H1 (cell line): ENCODE data around the gene FAM107A. TPM values are rescaled to one million over a fixed set of nuclear protein-coding genes. Genes with fewer than 3 reads are reported as not detected.

ENCODE experiments used
- CTCF ChIA-PET: fragments of 300-600 bp; sonication (Branson Sonifier 250); formaldehyde crosslinking; loops from one replicate; lab custom pipeline; 2021; ENCODE audit not compliant: partially characterized antibody; lab: Charles Lee
- POLR2A ChIA-PET: fragments of 300-600 bp; sonication (Branson Sonifier 250); formaldehyde crosslinking; loops from one replicate; lab custom pipeline; 2021; ENCODE audit warnings: inconsistent platforms; ENCODE audit not compliant: partially characterized antibody; lab: Charles Lee
- DNase-seq, 2 experiments: peaks; one replicate each; pipeline versions ENCODE4 v3.0.0 to v3.0.0-alpha.2; 2010 to 2022; ENCODE audit warnings: low spot score in 2 of 2, low read depth in 1 of 2, mixed read lengths in 1 of 2
- FAIRE-seq: peaks from 2 replicates; lab custom pipeline; 2011; peaks lifted over from hg19 to GRCh38; lab: Jason Lieb, UNC
- H2AFZ ChIP-seq: 2 replicates; pipeline ENCODE4 v1.8.1; 2012; ENCODE audit warnings: low read length, inconsistent platforms
- H2AK5ac ChIP-seq: 2 replicates; pipeline ENCODE4 v1.6.1; 2013; ENCODE audit warnings: low read depth, low read length
- H2BK120ac ChIP-seq: replicated peaks from 2 replicates; pipeline ENCODE3; 2013; ENCODE audit warnings: low read depth, low read length, inconsistent platforms
- H2BK12ac ChIP-seq: 2 replicates; pipeline ENCODE4 v1.6.1; 2013; ENCODE audit warnings: low read depth, low read length
- H2BK15ac ChIP-seq: 2 replicates; pipeline ENCODE4 v1.6.1; 2013; ENCODE audit warnings: low read length
- H2BK20ac ChIP-seq: 2 replicates; pipeline ENCODE4 v1.6.1; 2013; ENCODE audit warnings: low read length
- H2BK5ac ChIP-seq: 2 replicates; pipeline ENCODE4 v1.6.1; 2013; ENCODE audit warnings: low read depth, low read length
- H3K14ac ChIP-seq: 2 replicates; pipeline ENCODE4 v1.6.1; 2013; ENCODE audit warnings: inconsistent platforms; ENCODE audit not compliant: insufficient read length
- H3K18ac ChIP-seq: 2 replicates; pipeline ENCODE4 v1.6.1; 2013; ENCODE audit warnings: low read length; ENCODE audit errors: extremely low read depth
- H3K23ac ChIP-seq: 2 replicates; pipeline ENCODE4 v1.6.1; 2013; ENCODE audit warnings: inconsistent platforms; ENCODE audit not compliant: insufficient read length
- H3K23me2 ChIP-seq: 2 replicates; pipeline ENCODE4 v1.6.1; 2013; ENCODE audit warnings: low read depth, low read length
- H3K27ac ChIP-seq: 2 replicates; pipeline ENCODE4 v1.6.1; 2011; ENCODE audit warnings: low read depth, low read length, inconsistent platforms
- H3K27me3 ChIP-seq, 4 experiments: replicated peaks in 1 of 4; 1 replicate in 1 of 4; 2 replicates in 3 of 4; pipeline versions ENCODE4 v1.6.1 to v1.8.1; 2011 to 2013; ENCODE audit warnings: low read length in 3 of 4, mild to moderate bottlenecking in 3 of 4, inconsistent platforms in 2 of 4, mixed read lengths in 2 of 4, moderate library complexity in 1 of 4; ENCODE audit not compliant: control insufficient read depth in 3 of 4, insufficient read depth in 3 of 4; ENCODE audit errors: extremely low read depth in 1 of 4
- H3K36me3 ChIP-seq, 4 experiments: 2 replicates each; pipeline versions ENCODE4 v1.6.1 to v1.8.1; 2011 to 2013; ENCODE audit warnings: mild to moderate bottlenecking in 4 of 4, low read length in 3 of 4, moderate library complexity in 2 of 4, control low read depth in 1 of 4, inconsistent platforms in 1 of 4; ENCODE audit not compliant: insufficient read depth in 4 of 4, control insufficient read depth in 2 of 4
- H3K4ac ChIP-seq: replicated peaks from 2 replicates; pipeline ENCODE3; 2013; ENCODE audit warnings: low read length, low read depth, mixed read lengths, inconsistent platforms; ENCODE audit not compliant: insufficient read length
- H3K4me1 ChIP-seq, 4 experiments: replicated peaks in 1 of 4; 1 replicate in 1 of 4; 2 replicates in 3 of 4; pipeline versions ENCODE4 v1.6.1 to v1.8.1; 2011 to 2013; ENCODE audit warnings: low read length in 3 of 4, inconsistent platforms in 2 of 4, mixed read lengths in 1 of 4; ENCODE audit not compliant: insufficient read depth in 4 of 4, control insufficient read depth in 3 of 4
- H3K4me2 ChIP-seq, 2 experiments: 2 replicates each; pipeline versions ENCODE4 v1.6.1 to v1.8.1; 2011 to 2013; ENCODE audit warnings: low read depth in 2 of 2, low read length in 2 of 2, control low read depth in 1 of 2, inconsistent platforms in 1 of 2, mild to moderate bottlenecking in 1 of 2; ENCODE audit not compliant: insufficient read depth in 1 of 2
- H3K4me3 ChIP-seq, 4 experiments: fragments of 200-600, 300-600 bp in 1 of 4; sonication (generic), shearing (Covaris generic), sonication (Bioruptor Twin) in 1 of 4; 2 replicates each; pipeline versions ENCODE4 v1.5.1 to v1.8.1; 2011 to 2016; ENCODE audit warnings: low read length in 4 of 4, low read depth in 3 of 4, control low read depth in 2 of 4, inconsistent platforms in 2 of 4, mild to moderate bottlenecking in 2 of 4, mixed read lengths in 1 of 4, moderate library complexity in 1 of 4; ENCODE audit not compliant: insufficient read depth in 2 of 4; ENCODE audit errors: extremely low read depth in 1 of 4
- H3K56ac ChIP-seq: replicated peaks from 2 replicates; pipeline ENCODE3; 2013; ENCODE audit warnings: low read depth, mild to moderate bottlenecking, mixed read lengths, low read length, inconsistent platforms; ENCODE audit not compliant: insufficient read length
- H3K79me1 ChIP-seq: 2 replicates; pipeline ENCODE4 v1.6.1; 2013; ENCODE audit warnings: low read depth, low read length, control low read depth
- H3K79me2 ChIP-seq, 2 experiments: 2 replicates each; pipeline versions ENCODE4 v1.6.1 to v1.8.1; 2012 to 2013; ENCODE audit warnings: low read length in 2 of 2, mild to moderate bottlenecking in 2 of 2, inconsistent platforms in 1 of 2; ENCODE audit not compliant: insufficient read depth in 2 of 2, control insufficient read depth in 1 of 2
- H3K9ac ChIP-seq, 4 experiments: replicated peaks in 1 of 4; 1 replicate in 1 of 4; 2 replicates in 3 of 4; pipeline versions ENCODE4 v1.6.1 to v1.8.1; 2011 to 2013; ENCODE audit warnings: low read depth in 3 of 4, low read length in 3 of 4, control low read depth in 2 of 4, mild to moderate bottlenecking in 2 of 4, moderate library complexity in 2 of 4, inconsistent platforms in 1 of 4; ENCODE audit errors: extremely low read depth in 1 of 4
- H3K9me3 ChIP-seq, 2 experiments: 2 replicates each; pipeline versions ENCODE4 v1.6.1 to v1.8.1; 2012 to 2013; ENCODE audit warnings: mild to moderate bottlenecking in 2 of 2, moderate library complexity in 2 of 2, control low read depth in 1 of 2, inconsistent platforms in 1 of 2, low read depth in 1 of 2, low read length in 1 of 2, mixed read lengths in 1 of 2; ENCODE audit not compliant: insufficient read depth in 2 of 2
- H4K20me1 ChIP-seq, 2 experiments: replicated peaks in 1 of 2; 2 replicates each; pipeline versions ENCODE3 to v1.8.1; 2011 to 2013; ENCODE audit warnings: inconsistent platforms in 2 of 2, low read length in 2 of 2, mild to moderate bottlenecking in 1 of 2; ENCODE audit not compliant: insufficient read depth in 2 of 2, control insufficient read depth in 1 of 2
- H4K5ac ChIP-seq: 2 replicates; pipeline ENCODE4 v1.6.1; 2013; ENCODE audit warnings: low read length, low read depth, mixed read lengths, inconsistent platforms; ENCODE audit not compliant: insufficient read length
- H4K8ac ChIP-seq: 2 replicates; pipeline ENCODE4 v1.8.0; 2013; ENCODE audit warnings: mild to moderate bottlenecking, moderate library complexity, low read length, inconsistent platforms; ENCODE audit not compliant: insufficient read depth; ENCODE audit errors: extremely low read depth
- H4K91ac ChIP-seq: replicated peaks from 2 replicates; pipeline ENCODE3; 2013; ENCODE audit warnings: low read length, mixed read lengths, inconsistent platforms; ENCODE audit not compliant: insufficient read length
- FOSL1 ChIP-seq: IDR thresholded peaks from 2 replicates; pipeline ENCODE4 v1.6.1; 2011; ENCODE audit warnings: mild to moderate bottlenecking, low read depth, low read length, moderate library complexity; ENCODE audit not compliant: insufficient read depth
- GABPA ChIP-seq: IDR thresholded peaks from 2 replicates; pipeline ENCODE4 v1.6.1; 2011; ENCODE audit warnings: mild to moderate bottlenecking, low read length, moderate library complexity, borderline replicate concordance; ENCODE audit not compliant: insufficient read depth
- HDAC6 ChIP-seq: IDR thresholded peaks from one replicate; pipeline ENCODE4 v1.7.1; 2012; ENCODE audit warnings: low read depth, mild to moderate bottlenecking, inconsistent platforms, low read length, moderate library complexity
- JUND ChIP-seq: IDR thresholded peaks from 2 replicates; pipeline ENCODE4 v1.6.1; 2011; ENCODE audit warnings: mild to moderate bottlenecking, improper control_type of control experiment, low read length
- SIN3A ChIP-seq, 2 experiments: IDR thresholded peaks in 1 of 2; conservative IDR thresholded peaks in 1 of 2; 2 replicates each; pipeline ENCODE4 v1.6.1; 2011 to 2012; ENCODE audit warnings: low read length in 2 of 2, improper control_type of control experiment in 1 of 2, low read depth in 1 of 2, mild to moderate bottlenecking in 1 of 2
- SRF ChIP-seq: IDR thresholded peaks from 2 replicates; pipeline ENCODE4 v1.6.1; 2011; ENCODE audit warnings: mild to moderate bottlenecking, low read depth, low read length, moderate library complexity
- SUZ12 ChIP-seq: fragments of 200-600 bp; sonication (generic); IDR thresholded peaks from 2 replicates; pipeline ENCODE4 v1.6.1; 2012; ENCODE audit warnings: mild to moderate bottlenecking, inconsistent platforms, low read length, moderate library complexity, mixed read lengths
- WGBS, 2 experiments: shearing (Covaris generic) in 1 of 2; methylation state at CpG; one replicate each; pipeline versions ENCODE4 v1.1.6 to v1.1.7; 2013 to 2015; ENCODE audit warnings: low lambda C conversion rate in 2 of 2, mixed read lengths in 2 of 2, inconsistent platforms in 1 of 2, low coverage in 1 of 2, missing lambda C conversion rate in 1 of 2; ENCODE audit not compliant: insufficient replicate concordance in 2 of 2, insufficient coverage in 1 of 2, insufficient read length in 1 of 2; ENCODE audit errors: extremely low coverage in 1 of 2, missing lambda C conversion rate in 1 of 2; 5-methylcytosine and 5-hydroxymethylcytosine counted together
- polyA plus RNA-seq, 7 experiments: library from polyadenylated mRNA; depleted of rRNA in 3 of 7; stranded (reverse) in 5 of 7; unstranded in 2 of 7; fragments of >200 nt in 5 of 7; fragments of 200-250 nt in 2 of 7; gene quantifications; 1 replicate in 5 of 7; 2 replicates in 1 of 7; 4 replicates in 1 of 7; pipeline versions ENCODE4 v1.2.1 to v1.2.3, GENCODE V29; 2011 to 2013; ENCODE audit warnings: missing spikeins in 2 of 7, mixed read lengths in 2 of 7
- total RNA-seq: library from RNA; stranded (reverse); fragmentation: NEBNext Ultra II Directional; extraction: Animal tissue kit (Norgen Biotek cat#: 25700); gene quantifications from 2 replicates; pipeline ENCODE4 v1.2.1, GENCODE V29; 2021
- TF ChIP-seq, protein P1 (sequence below): IDR thresholded peaks from 2 replicates; pipeline ENCODE4 v1.6.1; 2012; ENCODE audit warnings: low read length, inconsistent platforms

FAM107A gene
- total and polyA plus RNA-seq, 2 of the 8 experiments (the other 6 are each of a cell fraction or from before 2014, with no cell fraction given): 0.51 to 0.65 TPM

DNA sequence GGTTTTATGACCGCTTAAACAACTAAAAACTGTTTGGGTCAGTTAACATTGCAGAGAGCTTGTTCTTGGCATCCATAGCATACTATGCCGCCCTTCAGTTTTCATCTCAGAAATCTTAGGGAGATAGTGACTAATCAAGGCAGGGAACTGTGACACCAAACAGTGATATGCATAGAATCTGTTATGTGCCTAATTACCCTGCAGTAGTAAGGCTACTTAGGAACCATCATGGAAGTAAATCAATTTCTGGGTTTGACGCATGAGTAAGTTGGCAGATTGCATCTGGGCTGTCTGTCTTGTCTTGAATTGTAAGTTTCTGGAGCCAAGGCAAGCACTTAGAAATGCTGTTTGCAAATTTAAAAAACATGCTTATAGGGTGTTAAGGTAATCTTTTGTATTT lies 62.8 kb downstream of the FAM107A start:
- no peak overlapping the region for H4K8ac ChIP-seq
- H3K14ac ChIP-seq: no peak overlapping the region
- no peak overlapping the region for H3K27ac ChIP-seq
- ChIA-PET CTCF (interaction anchor here (0.9 to 1.8 kb wide), 3 partner anchors 15 to 297 kb away, joined by 3 to 4 read pairs (median 4); no protein-coding TSS in a partner anchor), POLR2A (interaction anchor here (1.0 kb wide), 1 partner anchor 9 kb away, joined by 3 read pairs; no protein-coding TSS in a partner anchor)
- H3K4me3 ChIP-seq: no peak overlapping the region
- TF ChIP-seq GABPA: no peak
- no peak for TF ChIP-seq FOSL1
- no peak for TF ChIP-seq SUZ12
- TF ChIP-seq HDAC6: no peak
- TF ChIP-seq JUND: no peak
- TF ChIP-seq SIN3A (conservative IDR thresholded peaks at IDR 0.05 in 1 of 2, IDR thresholded peaks at IDR 0.05 in 1 of 2; ENCODE audit: low read depth in 1 of 2, low read length in 2 of 2): no peak
- TF ChIP-seq, protein P1, sequence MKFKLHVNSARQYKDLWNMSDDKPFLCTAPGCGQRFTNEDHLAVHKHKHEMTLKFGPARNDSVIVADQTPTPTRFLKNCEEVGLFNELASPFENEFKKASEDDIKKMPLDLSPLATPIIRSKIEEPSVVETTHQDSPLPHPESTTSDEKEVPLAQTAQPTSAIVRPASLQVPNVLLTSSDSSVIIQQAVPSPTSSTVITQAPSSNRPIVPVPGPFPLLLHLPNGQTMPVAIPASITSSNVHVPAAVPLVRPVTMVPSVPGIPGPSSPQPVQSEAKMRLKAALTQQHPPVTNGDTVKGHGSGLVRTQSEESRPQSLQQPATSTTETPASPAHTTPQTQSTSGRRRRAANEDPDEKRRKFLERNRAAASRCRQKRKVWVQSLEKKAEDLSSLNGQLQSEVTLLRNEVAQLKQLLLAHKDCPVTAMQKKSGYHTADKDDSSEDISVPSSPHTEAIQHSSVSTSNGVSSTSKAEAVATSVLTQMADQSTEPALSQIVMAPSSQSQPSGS: no peak
- no peak for TF ChIP-seq SRF
- H3K9me3 ChIP-seq: no peaks in the 10 kb centered on the region
- peaks cover 0 to 1% (median 0%) of the 10 kb centered on the region in 4 experiments; a peak in 1 of 7 replicates for H3K27me3 ChIP-seq
- no peaks in the 10 kb centered on the region for H3K36me3 ChIP-seq
- H3K79me1 ChIP-seq: no peaks in the 10 kb centered on the region
- no peak overlapping the region for H2AFZ ChIP-seq
- DNase-seq (no peak), FAIRE-seq (no peak)
- H3K18ac ChIP-seq: no peak overlapping the region
- H2BK120ac ChIP-seq: no peak overlapping the region
- no peak overlapping the region for H3K23ac ChIP-seq
- H3K79me2 ChIP-seq: no peaks in the 10 kb centered on the region
- H4K5ac ChIP-seq: no peak overlapping the region
- H3K4me1 ChIP-seq: no peaks in the 10 kb centered on the region; a peak in 2 of 7 replicates
- no peak overlapping the region for H2BK5ac ChIP-seq
- H2BK15ac ChIP-seq: no peak overlapping the region
- no peak overlapping the region for H3K4ac ChIP-seq
- no peak overlapping the region for H2AK5ac ChIP-seq
- no peak overlapping the region for H3K4me2 ChIP-seq
- 87% methylated on average over 3 of the region's 3 CpGs; no CpG with 5 or more reads in 1 of the 2 experiments for WGBS, 2 experiments
- H4K91ac ChIP-seq: no peak overlapping the region
- no peak overlapping the region for H3K9ac ChIP-seq
- H2BK20ac ChIP-seq: no peak overlapping the region
- no peaks in the 10 kb centered on the region for H3K23me2 ChIP-seq
- H3K56ac ChIP-seq: no peak overlapping the region
- no peaks in the 10 kb centered on the region for H4K20me1 ChIP-seq
- H2BK12ac ChIP-seq: no peak overlapping the region
